Lower leg skin (tissue), 4 donors: ENCODE measurements around the gene LRRIQ4. TPM values are rescaled to one million over a fixed set of nuclear protein-coding genes. Genes with fewer than 3 reads are reported as not detected.

Experiments used
- DNase-seq, 2 donors: peaks; one replicate each; pipeline ENCODE4 v3.0.0-alpha.2; 2019; ENCODE audit warnings: low spot score in 2 of 2
- H3K4me3 ChIP-seq: fragments of 200-600 bp; sonication (generic); 2 replicates; pipeline ENCODE4 v1.5.1; 2017; ENCODE audit warnings: mild to moderate bottlenecking, low read depth; ENCODE audit not compliant: poor library complexity, severe bottlenecking
- POLR2A ChIP-seq, 2 donors: fragments of 450-650 bp; IDR thresholded peaks; one replicate each; pipeline ENCODE4 v1.6.1; 2016 to 2017; ENCODE audit warnings: antibody characterized with exemption in 2 of 2, mild to moderate bottlenecking in 1 of 2, moderate library complexity in 1 of 2
- WGBS, 2 donors: methylation state at CpG; one replicate each; pipeline ENCODE4 v1.1.5; 2018; 5-methylcytosine and 5-hydroxymethylcytosine counted together
- intact Hi-C: fragments of 100-400 bp; cut with DNase I; formaldehyde crosslinking; loops from one replicate; pipeline ENCODE4 v1.15.0; 2023; ENCODE audit warnings: low total_unique reads
- total RNA-seq, 4 donors: library from RNA; depleted of rRNA; stranded (reverse); fragments of >200 nt; gene quantifications; one replicate each; pipeline ENCODE4 v1.1.0, GENCODE V29; 2016
- TF ChIP-seq, protein P1 (sequence below), 3 donors: fragments of 450-650 bp; IDR thresholded peaks; one replicate each; pipeline ENCODE4 v1.5.1; 2016; ENCODE audit warnings: antibody characterized with exemption in 3 of 3, mild to moderate bottlenecking in 3 of 3, moderate library complexity in 2 of 3

LRRIQ4 gene
- total RNA-seq, 4 donors from 2014 or later = not detected

DNA sequence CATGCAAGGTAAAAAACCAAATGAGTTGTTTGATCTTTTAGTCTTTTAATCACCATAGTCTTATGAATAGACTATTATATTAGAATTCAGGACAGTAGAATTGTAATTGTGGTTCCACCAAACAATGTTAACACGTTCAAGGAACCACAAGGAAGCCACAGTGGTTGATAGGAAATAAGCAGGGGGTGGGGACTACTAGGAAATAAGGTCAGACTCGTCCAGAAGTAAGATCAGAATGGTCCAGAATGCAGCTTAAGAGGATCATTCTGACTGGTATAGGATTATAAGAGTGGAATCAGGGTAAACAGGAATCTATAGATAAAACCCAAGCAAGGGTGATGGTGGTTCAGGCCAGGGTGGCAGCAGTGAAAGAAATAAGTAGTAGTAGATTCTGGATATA lies 31.9 kb upstream of the LRRIQ4 start:
- DNase-seq = no peak
- 58 to 64% methylated on average over 2 of the region's 2 CpGs for WGBS, 2 donors
- intact Hi-C loops = no loop called here
- no peak overlapping the region for H3K4me3 ChIP-seq
- TF ChIP-seq, protein P1, sequence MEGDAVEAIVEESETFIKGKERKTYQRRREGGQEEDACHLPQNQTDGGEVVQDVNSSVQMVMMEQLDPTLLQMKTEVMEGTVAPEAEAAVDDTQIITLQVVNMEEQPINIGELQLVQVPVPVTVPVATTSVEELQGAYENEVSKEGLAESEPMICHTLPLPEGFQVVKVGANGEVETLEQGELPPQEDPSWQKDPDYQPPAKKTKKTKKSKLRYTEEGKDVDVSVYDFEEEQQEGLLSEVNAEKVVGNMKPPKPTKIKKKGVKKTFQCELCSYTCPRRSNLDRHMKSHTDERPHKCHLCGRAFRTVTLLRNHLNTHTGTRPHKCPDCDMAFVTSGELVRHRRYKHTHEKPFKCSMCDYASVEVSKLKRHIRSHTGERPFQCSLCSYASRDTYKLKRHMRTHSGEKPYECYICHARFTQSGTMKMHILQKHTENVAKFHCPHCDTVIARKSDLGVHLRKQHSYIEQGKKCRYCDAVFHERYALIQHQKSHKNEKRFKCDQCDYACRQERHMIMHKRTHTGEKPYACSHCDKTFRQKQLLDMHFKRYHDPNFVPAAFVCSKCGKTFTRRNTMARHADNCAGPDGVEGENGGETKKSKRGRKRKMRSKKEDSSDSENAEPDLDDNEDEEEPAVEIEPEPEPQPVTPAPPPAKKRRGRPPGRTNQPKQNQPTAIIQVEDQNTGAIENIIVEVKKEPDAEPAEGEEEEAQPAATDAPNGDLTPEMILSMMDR (IDR thresholded peaks at IDR 0.05) = no peak
- TF ChIP-seq POLR2A (IDR thresholded peaks at IDR 0.05) = no peak

DNA sequence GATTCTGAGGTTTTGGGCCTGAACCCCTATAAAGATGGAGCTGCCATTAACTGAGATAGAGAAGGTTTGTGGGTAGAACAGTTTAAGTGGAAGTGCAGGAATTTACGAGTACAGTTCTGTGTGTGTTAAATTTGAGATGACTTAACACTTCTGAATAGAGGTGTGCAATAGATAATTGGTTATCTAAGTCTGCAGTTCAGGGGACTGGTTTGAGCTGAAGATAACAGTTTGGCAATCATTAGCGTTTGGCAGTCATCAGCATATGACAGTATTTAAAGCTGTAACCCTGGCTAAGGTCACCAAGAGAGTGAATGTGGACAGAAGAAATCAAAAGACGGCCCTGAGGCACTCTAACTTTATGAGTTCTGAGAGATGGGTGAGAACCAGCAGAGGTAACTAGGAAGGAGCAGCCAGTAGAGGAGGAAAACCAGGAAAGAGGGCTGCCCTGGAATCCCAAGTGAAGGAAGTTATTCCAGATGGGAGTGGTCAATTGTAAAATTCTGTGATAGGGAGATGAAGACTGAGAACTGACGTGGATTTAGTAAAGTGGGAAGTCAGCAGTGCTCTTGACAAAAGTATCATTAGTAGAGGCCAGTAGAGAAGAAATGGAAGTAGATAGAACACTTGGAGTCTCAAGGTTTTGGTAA lies 31.3 kb upstream of the LRRIQ4 start:
- TF ChIP-seq POLR2A (IDR thresholded peaks at IDR 0.05) = no peak
- TF ChIP-seq, protein P1 (IDR thresholded peaks at IDR 0.05) = no peak
- H3K4me3 ChIP-seq = no peak overlapping the region
- 86 to 87% methylated on average over 4 of the region's 4 CpGs for WGBS, 2 donors
- no peak for DNase-seq
- intact Hi-C loops = no loop called here

DNA sequence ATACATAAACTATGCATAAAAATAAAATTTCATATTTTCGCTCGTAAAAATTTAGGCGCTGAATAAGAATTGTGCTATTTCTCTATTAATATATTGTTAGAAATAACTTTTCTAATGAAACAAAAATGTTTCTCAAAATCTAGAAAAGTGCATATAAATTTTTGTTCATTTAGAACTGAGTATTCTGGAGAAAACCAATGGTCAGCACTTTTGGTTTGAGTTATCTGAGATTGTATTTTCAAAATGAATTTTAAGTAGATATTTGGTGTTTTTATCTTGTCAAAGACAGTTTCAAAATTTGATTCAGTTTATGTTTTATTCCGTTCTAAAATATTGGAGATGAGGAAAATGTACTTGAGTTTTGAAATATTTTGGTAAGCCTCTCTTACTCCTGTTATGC lies 25.6 kb upstream of the LRRIQ4 start:
- no peak overlapping the region for H3K4me3 ChIP-seq
- intact Hi-C loops = no loop called here
- WGBS, 2 donors = 95 to 97% methylated on average over 4 of the region's 4 CpGs
- no peak for DNase-seq
- TF ChIP-seq POLR2A (IDR thresholded peaks at IDR 0.05) = no peak
- TF ChIP-seq, protein P1 (IDR thresholded peaks at IDR 0.05) = no peak

DNA sequence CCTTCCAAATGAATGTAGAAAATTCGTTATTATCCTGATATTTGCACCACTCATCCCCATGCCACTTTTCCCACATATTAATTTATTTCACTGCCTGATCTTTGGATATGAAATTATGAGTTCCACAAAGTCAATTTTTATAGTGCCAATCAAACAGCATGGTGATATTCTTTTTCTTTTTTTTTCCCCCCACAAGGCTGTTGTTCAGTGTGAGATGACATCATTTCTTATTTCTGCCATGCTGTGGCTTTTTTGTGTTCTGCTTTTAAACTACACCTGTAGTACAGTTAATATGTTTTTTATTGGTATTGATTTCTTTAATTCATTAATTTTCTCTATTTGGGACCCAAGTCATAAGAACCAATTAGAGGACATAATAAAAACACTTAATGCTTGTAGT lies 24.9 kb upstream of the LRRIQ4 start:
- intact Hi-C loops = no loop called here
- TF ChIP-seq POLR2A (IDR thresholded peaks at IDR 0.05) = no peak
- TF ChIP-seq, protein P1 (IDR thresholded peaks at IDR 0.05) = no peak
- DNase-seq = no peak
- 84 to 90% methylated on average over 1 of the region's 1 CpG for WGBS, 2 donors
- H3K4me3 ChIP-seq = no peak overlapping the region

DNA sequence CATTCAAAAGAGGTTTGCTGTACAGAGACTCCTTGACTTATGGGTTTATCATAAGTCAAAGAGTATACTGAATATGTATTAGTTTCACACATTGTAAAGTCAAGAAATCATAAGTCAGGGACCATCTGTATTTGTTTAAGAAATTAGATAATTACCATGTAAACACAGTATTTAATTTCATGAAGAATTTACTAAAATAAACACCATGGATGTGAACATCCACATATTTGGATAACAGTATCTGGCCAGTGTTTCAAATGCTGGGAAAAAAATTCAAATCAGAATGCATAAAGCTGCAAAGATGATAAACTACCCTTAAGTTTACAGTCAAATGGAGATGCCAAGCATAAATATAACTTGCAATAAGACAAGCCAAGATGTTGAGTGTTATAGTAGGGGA lies 22.5 kb upstream of the LRRIQ4 start:
- intact Hi-C loops = no loop called here
- TF ChIP-seq, protein P1 (IDR thresholded peaks at IDR 0.05) = no peak
- TF ChIP-seq POLR2A (IDR thresholded peaks at IDR 0.05) = no peak
- DNase-seq = no peak
- H3K4me3 ChIP-seq = no peak overlapping the region
